GM19351 (cell line): ENCODE data around the gene CEBPG.

ENCODE experiments used
- ATAC-seq: cut with Tn5 transposase; IDR thresholded peaks from one replicate; pipeline ENCODE4 v1.9.1; 2021; ENCODE audit warnings: mild to moderate bottlenecking, moderate library complexity; ENCODE audit not compliant: unreplicated experiment

Gene CEBPG

DNA sequence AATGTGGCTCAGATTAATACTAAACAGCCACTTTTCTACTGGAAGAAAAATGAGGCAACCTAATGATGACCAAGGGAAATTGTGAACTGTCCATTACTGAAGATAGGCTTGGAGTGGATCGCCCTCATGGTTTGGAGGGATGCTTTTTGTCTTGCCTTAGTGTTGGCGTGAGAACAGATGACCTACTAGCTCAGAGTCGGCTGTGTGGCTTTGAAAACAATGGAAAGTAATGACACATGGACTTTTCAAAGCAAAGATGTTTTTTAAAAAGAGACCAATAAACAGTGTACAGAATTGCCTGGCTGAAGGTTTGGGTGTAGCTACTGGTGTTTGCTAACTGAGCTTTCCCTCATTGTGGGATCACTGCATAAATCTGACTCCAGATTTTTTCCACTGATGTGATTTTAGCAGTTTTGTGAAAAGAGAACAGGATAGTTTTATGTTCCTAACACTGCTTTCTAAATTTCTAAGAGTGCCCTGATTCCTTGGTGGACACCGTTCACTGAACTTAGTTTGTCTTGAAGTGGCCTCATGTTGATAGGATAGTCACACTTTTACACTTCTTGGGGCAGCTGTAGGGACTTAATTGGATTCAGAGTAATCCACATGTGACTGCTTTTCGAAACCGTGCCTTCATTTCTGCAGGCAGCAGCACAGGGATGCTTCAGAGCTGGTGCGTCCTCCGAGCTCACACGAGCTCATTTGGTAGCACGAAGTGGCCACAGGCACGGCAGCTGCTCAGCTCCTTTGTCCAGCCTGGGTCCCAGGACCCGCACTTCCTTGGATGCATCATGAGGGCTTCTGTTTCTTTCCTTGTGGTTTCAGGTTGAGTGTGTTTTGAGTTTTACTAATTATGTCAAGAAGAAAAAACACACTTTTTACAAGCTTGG is 4.3 kb downstream of the CEBPG start:
- ATAC-seq, result no peak

DNA sequence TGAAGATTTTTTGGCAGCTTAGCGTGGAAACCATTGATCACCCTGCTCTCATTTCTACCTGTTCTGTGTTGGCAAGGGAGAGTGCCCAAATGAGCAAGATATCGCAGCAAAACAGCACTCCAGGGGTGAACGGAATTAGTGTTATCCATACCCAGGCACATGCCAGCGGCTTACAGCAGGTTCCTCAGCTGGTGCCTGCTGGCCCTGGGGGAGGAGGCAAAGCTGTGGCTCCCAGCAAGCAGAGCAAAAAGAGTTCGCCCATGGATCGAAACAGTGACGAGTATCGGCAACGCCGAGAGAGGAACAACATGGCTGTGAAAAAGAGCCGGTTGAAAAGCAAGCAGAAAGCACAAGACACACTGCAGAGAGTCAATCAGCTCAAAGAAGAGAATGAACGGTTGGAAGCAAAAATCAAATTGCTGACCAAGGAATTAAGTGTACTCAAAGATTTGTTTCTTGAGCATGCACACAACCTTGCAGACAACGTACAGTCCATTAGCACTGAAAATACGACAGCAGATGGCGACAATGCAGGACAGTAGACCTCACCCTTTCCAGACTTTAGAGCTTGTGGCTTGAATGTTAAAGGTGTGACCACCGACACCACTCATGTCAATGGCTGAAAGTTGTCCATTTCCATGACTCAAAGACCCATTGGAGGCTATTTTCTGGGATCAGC is 5.8 kb downstream of the CEBPG start:
- ATAC-seq, result no peak

- no peak for ATAC-seq
Observed at GRCh38 chr19:33381101-33381500, 7.6 kb downstream of the CEBPG start.

DNA sequence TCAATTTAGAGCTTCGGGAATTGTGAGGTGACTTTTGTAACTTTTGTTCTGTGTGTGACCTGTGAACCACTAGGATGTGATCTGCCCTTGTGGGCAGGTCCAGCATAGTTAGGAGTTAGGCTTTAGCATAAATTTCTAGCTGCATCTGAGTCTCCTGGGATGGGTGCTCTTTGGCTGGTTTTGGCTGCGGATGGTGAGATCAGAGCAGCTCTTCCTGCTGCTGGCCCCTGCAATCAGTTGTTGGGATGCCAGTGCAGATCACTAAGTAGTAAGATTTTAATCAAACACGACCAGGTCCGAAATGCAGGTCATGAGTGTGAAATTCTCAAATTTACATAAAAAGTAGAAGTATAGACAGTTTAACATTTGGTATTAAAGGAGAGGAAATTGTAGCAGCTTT is 8.5 kb downstream of the CEBPG start:
- ATAC-seq, result no peak

GRCh38 chr19:33382982-33383381 is 9.5 kb downstream of the CEBPG start:
- no peak for ATAC-seq

DNA sequence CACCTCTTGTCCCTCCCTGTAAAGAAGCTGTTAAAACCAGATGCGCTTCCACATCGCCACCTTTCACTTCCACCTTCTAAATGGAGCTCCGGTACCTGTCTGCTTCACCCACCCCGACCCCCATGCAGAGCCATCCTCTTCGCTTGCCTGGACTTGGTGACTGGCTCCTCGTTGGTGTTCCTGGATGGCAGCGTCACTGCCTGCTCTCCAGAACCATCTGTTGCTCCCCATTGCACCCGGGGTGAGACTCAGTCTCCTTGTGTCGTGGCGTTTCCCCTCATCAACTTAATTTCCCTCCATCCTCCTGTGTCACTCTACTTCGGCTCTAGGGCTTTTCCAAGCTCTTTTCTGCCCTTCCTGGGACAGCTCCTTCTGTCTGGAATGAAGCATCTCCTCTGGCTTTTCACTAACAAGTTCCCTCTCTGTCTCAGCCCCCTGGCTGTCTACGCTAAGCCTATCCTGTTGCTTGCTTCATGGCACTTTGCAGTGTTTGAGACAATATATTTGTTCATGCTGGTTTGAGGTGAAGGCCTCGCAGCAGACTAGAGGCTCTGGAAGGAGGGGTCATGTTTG is 10.3 kb downstream of the CEBPG start:
- no peak for ATAC-seq

GRCh38 chr19:33384983-33385382 is 11.5 kb downstream of the CEBPG start:
- no peak for ATAC-seq

DNA sequence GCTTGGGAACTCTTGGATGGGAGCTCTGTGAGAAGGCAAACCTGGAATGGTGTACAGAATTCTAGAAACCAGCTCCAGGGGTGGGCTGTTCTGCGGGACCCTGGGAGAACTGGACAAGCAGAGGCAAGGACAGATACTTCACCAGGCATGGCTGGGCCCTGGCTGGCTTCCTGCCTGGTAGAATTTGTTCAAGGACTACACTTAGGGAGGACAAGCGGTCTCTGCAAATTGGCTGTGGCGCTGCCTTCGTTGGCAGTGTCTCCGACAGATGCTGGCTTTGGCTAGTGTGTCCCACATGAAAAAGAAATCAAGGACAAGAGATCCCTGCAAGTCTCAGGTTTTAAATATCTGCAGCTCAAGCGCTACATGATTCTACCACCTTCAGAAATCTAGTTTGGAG is 12.4 kb downstream of the CEBPG start:
- ATAC-seq, result no peak

DNA sequence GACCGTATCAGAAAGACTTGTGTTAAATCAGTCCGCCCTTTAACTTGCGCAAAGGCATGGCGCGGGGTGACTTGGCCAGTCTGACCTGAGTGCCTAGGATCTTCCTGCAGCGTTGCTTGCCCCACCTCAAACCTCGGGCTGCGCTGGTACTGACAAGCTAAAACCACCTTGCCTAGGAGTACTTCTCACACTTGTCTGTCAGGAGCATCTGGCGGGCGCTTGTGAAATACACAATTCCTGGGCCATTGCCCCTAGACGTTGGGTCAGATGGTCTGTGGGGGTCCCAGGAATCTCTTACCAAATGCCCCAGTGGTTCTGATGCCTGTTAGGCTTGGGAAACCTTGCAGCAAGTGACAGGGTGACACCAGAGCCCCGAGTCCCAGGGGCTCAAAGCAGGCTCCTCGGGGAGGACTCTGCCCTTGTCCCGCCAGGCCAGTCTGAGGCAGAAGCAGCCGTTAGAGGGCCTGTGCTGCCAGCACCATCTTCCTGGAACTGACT is 12.9 kb downstream of the CEBPG start:
- no peak for ATAC-seq

GRCh38 chr19:33387351-33388230 is 14.1 kb downstream of the CEBPG start:
- no peak for ATAC-seq

DNA sequence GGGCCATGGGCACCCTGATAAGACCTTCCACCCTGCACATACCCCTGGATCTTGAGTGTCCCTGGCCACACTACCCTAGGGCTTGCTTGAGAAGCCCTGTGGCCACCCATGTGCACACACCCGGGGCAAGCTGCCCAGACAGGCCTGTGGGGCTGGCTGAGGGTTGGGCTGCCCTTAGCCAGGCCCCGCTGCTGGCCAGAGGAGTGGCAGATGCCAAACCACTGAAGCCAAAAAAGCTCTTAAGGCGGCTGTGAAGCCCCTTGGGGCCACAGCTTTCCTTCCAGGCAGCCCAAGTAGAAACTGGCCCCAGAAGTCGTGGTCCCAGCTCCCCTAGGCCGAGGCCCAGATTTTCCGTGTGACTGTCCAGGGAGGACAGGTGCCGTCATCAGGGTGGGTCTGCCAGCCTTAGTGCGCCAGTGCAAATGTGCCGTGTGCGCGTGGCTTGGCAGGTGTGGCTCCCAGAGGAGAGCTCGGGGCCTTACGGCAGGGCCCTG is 14.8 kb downstream of the CEBPG start:
- no peak for ATAC-seq

DNA sequence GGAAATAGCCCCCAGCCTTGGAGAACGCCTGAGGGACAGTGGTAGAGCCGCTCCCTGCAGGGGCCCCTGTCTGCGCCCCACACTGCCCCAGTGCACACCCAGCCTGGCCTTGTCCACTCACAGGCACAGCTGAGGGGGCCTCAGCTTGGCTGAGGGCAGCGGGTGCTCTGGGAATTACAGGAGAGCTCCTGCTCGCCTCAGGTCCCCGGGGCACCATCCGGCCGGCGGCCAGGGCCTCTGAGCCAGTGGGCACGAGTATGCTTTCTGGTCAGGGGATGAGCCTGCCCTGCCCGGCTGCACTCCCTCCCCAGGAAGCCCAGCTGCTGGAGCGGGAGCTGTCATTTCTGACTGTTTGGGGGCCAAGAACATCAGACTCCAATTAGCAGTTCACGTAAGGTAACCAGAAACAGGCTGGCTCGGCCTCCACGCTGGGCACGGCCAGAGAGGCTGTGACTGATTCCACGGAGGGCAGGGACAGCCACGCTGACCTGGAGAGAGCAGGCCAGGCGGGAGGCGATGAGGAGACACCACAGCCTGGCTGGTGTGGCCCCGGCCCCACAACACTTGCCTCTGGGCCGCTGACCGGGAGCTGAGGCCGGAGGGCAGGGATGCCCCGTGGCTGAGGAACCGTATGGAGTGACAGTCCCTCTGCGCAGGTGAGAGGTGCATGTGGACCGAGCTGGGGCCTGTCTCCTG is 15.4 kb downstream of the CEBPG start:
- no peak for ATAC-seq

- ATAC-seq, result no peak
Observed at GRCh38 chr19:33389421-33390100, 16.1 kb downstream of the CEBPG start.

GRCh38 chr19:33390101-33390907 is 16.8 kb downstream of the CEBPG start:
- ATAC-seq, result no peak

- ATAC-seq, result no peak
Observed at GRCh38 chr19:33390908-33391630, 17.6 kb downstream of the CEBPG start.

DNA sequence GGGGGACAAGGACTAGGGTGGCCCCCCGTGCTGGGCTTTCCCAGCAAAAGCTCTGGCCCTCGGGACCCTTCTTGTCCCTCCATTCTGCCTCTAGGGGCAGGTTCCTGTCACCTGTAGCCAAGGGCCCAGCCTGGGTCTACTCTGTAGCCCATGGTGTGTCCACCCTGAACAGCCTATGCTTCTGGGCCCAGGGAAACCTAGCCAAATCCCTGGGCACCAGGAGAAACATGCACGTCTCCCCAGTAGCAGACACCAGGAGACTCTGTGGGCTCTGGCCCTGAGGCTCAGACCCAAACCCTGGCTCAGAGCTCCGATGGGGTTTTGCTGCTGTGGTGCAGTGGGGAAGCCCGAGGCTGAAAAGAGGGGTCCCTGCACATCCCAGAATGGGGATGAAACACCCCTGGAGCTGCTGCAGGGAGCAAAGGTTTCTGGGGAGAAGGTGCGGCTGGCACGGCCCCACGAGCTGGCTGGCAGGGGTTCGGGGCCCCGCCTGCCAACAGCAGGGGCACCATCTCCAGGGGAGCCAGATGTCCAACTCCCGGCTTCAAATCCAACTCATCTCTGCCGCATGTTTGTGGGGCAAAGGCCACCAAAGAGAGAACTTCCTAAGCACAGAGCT is 18.2 kb downstream of the CEBPG start:
- no peak for ATAC-seq
